HG03575 (cell line): ENCODE data around the gene RYK.

Source experiments
- ATAC-seq: cut with Tn5 transposase; IDR thresholded peaks from one replicate; pipeline ENCODE4 v1.9.1; 2021; ENCODE audit not compliant: unreplicated experiment, insufficient number of reproducible peaks, low FRiP score; ENCODE audit errors: extremely low read depth

Gene RYK

DNA sequence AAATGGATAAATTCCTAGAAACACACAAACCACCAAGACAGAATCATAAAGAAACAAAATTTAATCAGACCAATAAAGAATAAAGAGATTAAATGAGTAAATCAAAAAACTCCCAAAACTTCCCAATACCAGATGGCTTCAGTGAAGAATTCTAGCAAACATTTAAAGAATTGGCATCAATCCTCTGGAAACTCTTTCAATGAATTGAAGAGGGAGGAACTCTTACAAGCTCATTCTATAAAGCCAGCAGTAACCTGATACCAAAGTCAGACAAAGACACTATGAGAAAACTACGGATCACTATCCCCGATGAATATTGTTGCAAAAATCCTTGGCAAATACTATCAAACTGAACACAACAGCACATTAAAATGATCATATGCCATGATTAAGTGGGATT lies 139.0 kb downstream of the RYK start:
- ATAC-seq = no peak

DNA sequence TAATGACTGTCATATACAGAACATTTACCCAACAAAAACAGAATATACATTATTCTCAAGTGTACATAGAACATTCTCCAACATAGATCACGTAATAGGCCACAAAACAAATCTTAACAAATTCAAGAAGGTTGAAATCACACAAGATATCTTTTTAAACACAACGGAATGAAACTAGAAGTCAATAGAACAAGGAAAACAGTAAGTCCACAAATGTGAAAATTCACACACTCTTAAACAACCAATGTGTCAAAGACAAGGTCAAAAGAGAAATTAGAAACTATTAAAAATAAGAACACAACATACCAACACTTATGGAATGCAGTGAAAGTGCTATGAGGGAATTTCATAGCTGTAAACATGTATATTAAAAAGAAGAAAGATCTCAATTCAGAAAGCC lies 139.7 kb downstream of the RYK start:
- ATAC-seq = no peak
